Measurements from ENCODE around the gene GABRG3. TPM values are rescaled to one million over a fixed set of nuclear protein-coding genes. Genes with fewer than 3 reads are reported as not detected.

GABRG3 gene
- total and polyA plus RNA-seq, 9 of the 15 experiments (the other 6 are each of a cell fraction or from before 2014, with no cell fraction given), result 4.0 to 15.1 (median 11.2) TPM

GRCh38 chr15:27545494-27546255 lies 574.7 kb downstream of the GABRG3 start:
- Histone ChIP-seq H3K4me1 (replicated peaks in 1 of 2; ENCODE audit: control insufficient read depth in 2 of 2, insufficient read depth in 2 of 2, low read length in 2 of 2) (peaks cover 4 to 5% of the 10 kb centered on the region in 2 experiments; a peak in 3 of 5 replicates), H3K9ac (ENCODE audit: insufficient read depth in 1 of 2, low read depth in 2 of 2, low read length in 2 of 2) (no peak overlapping the region), H3K9me1 (ENCODE audit: control insufficient read depth, insufficient read depth, low read length) (no peaks in the 10 kb centered on the region), H3K9me3 (replicated peaks; ENCODE audit: control insufficient read depth, insufficient read depth, low read depth, low read length) (no peaks in the 10 kb centered on the region), H4K20me1 (replicated peaks; ENCODE audit: control insufficient read depth, insufficient read depth, low read length) (no peaks in the 10 kb centered on the region), H3K79me2 (ENCODE audit: control insufficient read depth, insufficient read depth, low read length) (no peaks in the 10 kb centered on the region), H3K36me3 (ENCODE audit: control insufficient read depth, insufficient read depth, low read length) (no peaks in the 10 kb centered on the region), H3K4me2 (ENCODE audit: insufficient read depth, low read length) (no peak overlapping the region), H3K27ac (ENCODE audit: extremely low read depth, low read depth, low read length) (no peak overlapping the region), H3K27me3 (ENCODE audit: control insufficient read depth in 2 of 2, insufficient read depth in 2 of 2, low read length in 2 of 2) (peaks cover 0 to 17% of the 10 kb centered on the region in 2 experiments; a peak in 1 of 5 replicates), H3K4me3 (no peak overlapping the region), H2AFZ (ENCODE audit: low read depth, low read length) (no peak overlapping the region; the same call in 1 of the 2 replicates)
- no TSS peak for BruUV-seq (replicated peaks)
- intact Hi-C loops (cut with micrococcal nuclease), result no loop called here
- peak; percentile 58; the same call in 2 of the 3 replicates for ATAC-seq
- ChIA-PET CTCF (ENCODE audit: low intra/inter-chr PET ratio) (no interaction called here), POLR2A (interaction anchor here (0.9 kb wide), 1 partner anchor 8 kb away, joined by 3 read pairs; no protein-coding TSS in a partner anchor)
- in situ Hi-C loops (cut with MboI), result no loop called here
- 1% methylated on average over 8 of the region's 8 CpGs for WGBS (ENCODE audit: insufficient coverage, low coverage, missing lambda C conversion rate)
- peak; percentile 17 to 30 (median 22) for DNase-seq (ENCODE audit: extremely low read depth in 1 of 4, low spot score in 3 of 4)
- peak; percentile 71 for FAIRE-seq
- TF ChIP-seq MAFG (tag; conservative IDR thresholded peaks at IDR 0.05) (peak; percentile 87), CCAR2 (IDR thresholded peaks at IDR 0.05; ENCODE audit: low read depth, low read length) (no peak), ATF3 (IDR thresholded peaks at IDR 0.05) (peak; percentile 76), ATF3 (CRISPR knock-in tag; conservative IDR thresholded peaks at IDR 0.05) (no peak), WHSC1 (IDR thresholded peaks at IDR 0.05; ENCODE audit: low read length) (no peak), RAD51 (IDR thresholded peaks at IDR 0.05; ENCODE audit: borderline replicate concordance, low read depth) (no peak), OTX1 (CRISPR knock-in tag; IDR thresholded peaks at IDR 0.05) (no peak), ZNF780A (CRISPR knock-in tag; IDR thresholded peaks at IDR 0.05) (no peak), HOMEZ (CRISPR knock-in tag; IDR thresholded peaks at IDR 0.05) (no peak), E2F3 (CRISPR knock-in tag; IDR thresholded peaks at IDR 0.05) (no peak)
- TF ChIP-seq, protein P1, sequence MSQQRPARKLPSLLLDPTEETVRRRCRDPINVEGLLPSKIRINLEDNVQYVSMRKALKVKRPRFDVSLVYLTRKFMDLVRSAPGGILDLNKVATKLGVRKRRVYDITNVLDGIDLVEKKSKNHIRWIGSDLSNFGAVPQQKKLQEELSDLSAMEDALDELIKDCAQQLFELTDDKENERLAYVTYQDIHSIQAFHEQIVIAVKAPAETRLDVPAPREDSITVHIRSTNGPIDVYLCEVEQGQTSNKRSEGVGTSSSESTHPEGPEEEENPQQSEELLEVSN (IDR thresholded peaks at IDR 0.05; ENCODE audit: borderline replicate concordance in 1 of 2, extremely low read depth in 1 of 2, insufficient read depth in 1 of 2, insufficient read length in 1 of 2, low read depth in 1 of 2, low read length in 1 of 2, poor library complexity in 1 of 2, severe bottlenecking in 1 of 2), result no peak

All from K562 (cell line).